H9 (cell line): Measurements from ENCODE around the gene RBFOX2. TPM values are rescaled to one million over a fixed set of nuclear protein-coding genes. Genes with fewer than 3 reads are reported as not detected.

Experiments
- DNase-seq: peaks from one replicate; pipeline ENCODE4 v3.0.0-alpha.2; 2017
- H2AFZ ChIP-seq: one replicate; pipeline ENCODE4 v1.6.1; 2013; ENCODE audit warnings: mild to moderate bottlenecking, low read length, control low read depth, moderate library complexity
- H2AK5ac ChIP-seq: 2 replicates; pipeline ENCODE4 v1.6.1; 2013; ENCODE audit warnings: low read length, control low read depth, mixed read lengths; ENCODE audit not compliant: insufficient read length
- H2BK120ac ChIP-seq: one replicate; pipeline ENCODE4 v1.6.1; 2013; ENCODE audit warnings: low read depth, mild to moderate bottlenecking, low read length, control low read depth, inconsistent platforms; ENCODE audit not compliant: poor library complexity, severe bottlenecking
- H2BK12ac ChIP-seq: 2 replicates; pipeline ENCODE4 v1.6.1; 2013; ENCODE audit warnings: low read length, control low read depth, mixed read lengths, low read depth; ENCODE audit not compliant: insufficient read length
- H2BK15ac ChIP-seq: 2 replicates; pipeline ENCODE4 v1.6.1; 2013; ENCODE audit warnings: low read depth, low read length, control low read depth
- H2BK20ac ChIP-seq: one replicate; pipeline ENCODE4 v1.6.1; 2013; ENCODE audit warnings: low read depth, mild to moderate bottlenecking, low read length, control low read depth, inconsistent platforms; ENCODE audit not compliant: poor library complexity, severe bottlenecking
- H2BK5ac ChIP-seq: 2 replicates; pipeline ENCODE4 v1.6.1; 2013; ENCODE audit warnings: low read length, control low read depth, mixed read lengths; ENCODE audit not compliant: insufficient read length
- H3K14ac ChIP-seq: 2 replicates; pipeline ENCODE4 v1.6.1; 2013; ENCODE audit warnings: low read length, control low read depth; ENCODE audit not compliant: insufficient read depth
- H3K18ac ChIP-seq: 2 replicates; pipeline ENCODE4 v1.6.1; 2013; ENCODE audit warnings: low read depth, mild to moderate bottlenecking, mixed read lengths, low read length, control low read depth; ENCODE audit not compliant: insufficient read length
- H3K23ac ChIP-seq: 2 replicates; pipeline ENCODE4 v1.6.1; 2013; ENCODE audit warnings: low read length, control low read depth, mixed read lengths, low read depth; ENCODE audit not compliant: insufficient read length
- H3K23me2 ChIP-seq: 2 replicates; pipeline ENCODE4 v1.6.1; 2013; ENCODE audit warnings: low read depth, mild to moderate bottlenecking, mixed read lengths, low read length, control low read depth; ENCODE audit not compliant: insufficient read length, poor library complexity, severe bottlenecking
- H3K27ac ChIP-seq: 2 replicates; pipeline ENCODE4 v1.5.1; 2013; ENCODE audit warnings: low read length, control low read depth, mixed read lengths, low read depth; ENCODE audit not compliant: insufficient read length
- H3K27me3 ChIP-seq: 2 replicates; pipeline ENCODE4 v1.6.1; 2013; ENCODE audit warnings: low read length, control low read depth, inconsistent platforms; ENCODE audit not compliant: insufficient read depth
- H3K4ac ChIP-seq: 2 replicates; pipeline ENCODE4 v1.6.1; 2013; ENCODE audit warnings: low read depth, mild to moderate bottlenecking, control low read depth, inconsistent platforms, low read length, moderate library complexity
- H3K4me1 ChIP-seq: 2 replicates; pipeline ENCODE4 v1.6.1; 2013; ENCODE audit warnings: low read length, control low read depth, inconsistent platforms; ENCODE audit not compliant: insufficient read depth
- H3K4me2 ChIP-seq: 2 replicates; pipeline ENCODE4 v1.6.1; 2013; ENCODE audit warnings: low read length, control low read depth, mixed read lengths; ENCODE audit not compliant: insufficient read length, insufficient read depth
- H3K56ac ChIP-seq: 2 replicates; pipeline ENCODE4 v1.6.1; 2013; ENCODE audit warnings: low read depth, mild to moderate bottlenecking, mixed read lengths, low read length, control low read depth; ENCODE audit not compliant: insufficient read length
- H3K79me1 ChIP-seq: 2 replicates; pipeline ENCODE4 v1.6.1; 2013; ENCODE audit warnings: low read depth, mild to moderate bottlenecking, moderate library complexity, low read length, control low read depth, inconsistent platforms; ENCODE audit not compliant: insufficient read depth, poor library complexity, severe bottlenecking
- H3K79me2 ChIP-seq: 2 replicates; pipeline ENCODE4 v1.6.1; 2013; ENCODE audit warnings: low read length, control low read depth, inconsistent platforms; ENCODE audit not compliant: insufficient read depth
- H3K9ac ChIP-seq: 2 replicates; pipeline ENCODE4 v1.6.1; 2013; ENCODE audit warnings: low read length, control low read depth, mixed read lengths; ENCODE audit not compliant: insufficient read length; ENCODE audit errors: extremely low read depth
- H3K9me3 ChIP-seq: one replicate; pipeline ENCODE4 v1.6.1; 2013; ENCODE audit warnings: low read depth, low read length, inconsistent platforms; ENCODE audit not compliant: control insufficient read depth
- H3T11ph ChIP-seq: one replicate; pipeline ENCODE4 v1.6.1; 2013; ENCODE audit warnings: mild to moderate bottlenecking, low read length, control low read depth, inconsistent platforms
- H4K20me1 ChIP-seq: one replicate; pipeline ENCODE4 v1.6.1; 2013; ENCODE audit not compliant: control insufficient read depth, insufficient read length, insufficient read depth
- H4K5ac ChIP-seq: 2 replicates; pipeline ENCODE4 v1.6.1; 2013; ENCODE audit warnings: low read depth, mild to moderate bottlenecking, mixed read lengths, low read length, control low read depth; ENCODE audit not compliant: insufficient read length
- H4K8ac ChIP-seq: replicated peaks from 2 replicates; pipeline ENCODE4 v1.6.1; 2013; ENCODE audit warnings: low read length, control low read depth, mixed read lengths, low read depth; ENCODE audit not compliant: insufficient read length
- H4K91ac ChIP-seq: 2 replicates; pipeline ENCODE4 v1.6.1; 2013; ENCODE audit warnings: low read depth, mild to moderate bottlenecking, moderate library complexity, mixed read lengths, low read length, control low read depth; ENCODE audit not compliant: insufficient read length
- H3K27ac Mint-ChIP-seq, 3 experiments: 2 replicates in 2 of 3; 3 replicates in 1 of 3; pipeline ENCODE4 v1.8.0; 2020 to 2021; ENCODE audit warnings: mixed read lengths in 3 of 3, mild to moderate bottlenecking in 1 of 3, moderate library complexity in 1 of 3
- H3K27me3 Mint-ChIP-seq: 2 replicates; pipeline ENCODE4 v1.8.0; 2021; ENCODE audit warnings: low read depth, mild to moderate bottlenecking, moderate library complexity, mixed read lengths
- H3K36me3 Mint-ChIP-seq, 3 experiments: 2 replicates in 2 of 3; 3 replicates in 1 of 3; pipeline ENCODE4 v1.8.0; 2020 to 2021; ENCODE audit warnings: low read depth in 3 of 3, mixed read lengths in 3 of 3; ENCODE audit not compliant: insufficient read depth in 1 of 3
- H3K4me1 Mint-ChIP-seq, 2 experiments: 2 replicates each; pipeline ENCODE4 v1.8.0; 2020; ENCODE audit warnings: mixed read lengths in 2 of 2
- H3K4me3 Mint-ChIP-seq, 2 experiments: 2 replicates in 1 of 2; 3 replicates in 1 of 2; pipeline ENCODE4 v1.8.0; 2020 to 2021; ENCODE audit warnings: mild to moderate bottlenecking in 2 of 2, mixed read lengths in 2 of 2, moderate library complexity in 1 of 2
- H3K9me3 Mint-ChIP-seq, 2 experiments: 2 replicates in 1 of 2; 3 replicates in 1 of 2; pipeline ENCODE4 v1.8.0; 2020; ENCODE audit warnings: mild to moderate bottlenecking in 2 of 2, mixed read lengths in 2 of 2, moderate library complexity in 1 of 2
- CTCF ChIP-seq: fragments of 200-600 bp; sonication (generic); conservative IDR thresholded peaks from 3 replicates; pipeline ENCODE4 v1.8.0; 2021; ENCODE audit warnings: antibody characterized with exemption, mild to moderate bottlenecking
- WGBS: extraction: QIAGEN DNeasy Blood & Tissue Kit; methylation state at CpG from one replicate; pipeline ENCODE4 v1.1.7; 2013; ENCODE audit warnings: missing lambda C conversion rate, low lambda C conversion rate, mixed read lengths; ENCODE audit not compliant: insufficient read length; ENCODE audit errors: extremely low coverage; 5-methylcytosine and 5-hydroxymethylcytosine counted together
- total RNA-seq: library from RNA; stranded (reverse); gene quantifications from 2 replicates; pipeline ENCODE4 v1.2.1, GENCODE V29; 2021

Gene RBFOX2
- total RNA-seq, 1 experiment from 2014 or later = 84.7 TPM

GRCh38 chr22:35758394-35758793 lies 270.2 kb downstream of the RBFOX2 start:
- no peak overlapping the region for H2BK120ac ChIP-seq
- H3K56ac ChIP-seq = no peak overlapping the region
- Mint-ChIP-seq H3K4me3 (no peak overlapping the region), H3K9me3 (no peaks in the 10 kb centered on the region), H3K27ac (no peak overlapping the region), H3K36me3 (peaks cover 12 to 36% (median 29%) of the 10 kb centered on the region in 3 experiments; a peak in 6 of 7 replicates), H3K4me1 (peaks cover 0 to 3% of the 10 kb centered on the region in 2 experiments; a peak in 3 of 4 replicates), H3K27me3 (no peaks in the 10 kb centered on the region)
- H2BK5ac ChIP-seq = no peak overlapping the region
- no CpG with 5 or more reads among the region's 1 CpG for WGBS
- DNase-seq = no peak
- no peak overlapping the region for H4K91ac ChIP-seq
- no peak overlapping the region for H4K8ac ChIP-seq
- no peak overlapping the region for H4K5ac ChIP-seq
- H3K23ac ChIP-seq = no peak overlapping the region
- H2BK20ac ChIP-seq = no peak overlapping the region
- H3K4me1 ChIP-seq = no peaks in the 10 kb centered on the region
- H3T11ph ChIP-seq = no peak overlapping the region
- H3K79me1 ChIP-seq = no peaks in the 10 kb centered on the region
- H3K27ac ChIP-seq = no peak overlapping the region
- no peak overlapping the region for H3K14ac ChIP-seq
- no peaks in the 10 kb centered on the region for H3K79me2 ChIP-seq
- no peak overlapping the region for H3K4me2 ChIP-seq
- H3K4ac ChIP-seq = no peak overlapping the region
- H3K9ac ChIP-seq = no peak overlapping the region
- no peak overlapping the region for H2BK12ac ChIP-seq
- no peak for TF ChIP-seq CTCF
- H4K20me1 ChIP-seq = no peaks in the 10 kb centered on the region
- no peaks in the 10 kb centered on the region for H3K9me3 ChIP-seq
- no peak overlapping the region for H2AK5ac ChIP-seq
- H3K23me2 ChIP-seq = no peaks in the 10 kb centered on the region
- H2AFZ ChIP-seq = no peak overlapping the region
- H2BK15ac ChIP-seq = no peak overlapping the region
- no peaks in the 10 kb centered on the region; the same call in 1 of the 2 replicates for H3K27me3 ChIP-seq
- H3K18ac ChIP-seq = no peak overlapping the region
